ENCODE data around the gene NGRN. TPM values are rescaled to one million over a fixed set of nuclear protein-coding genes. Genes with fewer than 3 reads are reported as not detected.

Gene NGRN
- total RNA-seq, 3 donors from 2014 or later = 41.7 to 111 (median 54.1) TPM

- intact Hi-C loops (cut with DNase I, micrococcal nuclease) = no loop called here
- H3K36me3 ChIP-seq (ENCODE audit: low read depth) = peaks cover 16% of the 10 kb centered on the region
- no peak for TF ChIP-seq CTCF (IDR thresholded peaks at IDR 0.05)
- no peaks in the 10 kb centered on the region for H3K9me3 ChIP-seq
- DNase-seq (peak in 1 of 3 donors; percentile 7), ATAC-seq (no peak)
- no peaks in the 10 kb centered on the region for H3K4me1 ChIP-seq (ENCODE audit: low read depth)
- no peak overlapping the region for H3K4me3 ChIP-seq
These were observed 42.9 kb upstream of the NGRN start for GRCh38 chr15:90222547-90222946.

- peak in 1 of 3 donors; percentile 43 for DNase-seq
- Histone ChIP-seq H3K4me3 (no peak overlapping the region), H3K9me3 (no peaks in the 10 kb centered on the region), H3K36me3 (ENCODE audit: low read depth) (peaks cover 9% of the 10 kb centered on the region), H3K4me1 (ENCODE audit: low read depth) (no peaks in the 10 kb centered on the region)
- intact Hi-C loops (cut with DNase I, micrococcal nuclease) = no loop called here
- TF ChIP-seq CTCF (IDR thresholded peaks at IDR 0.05) = no peak
- ATAC-seq = no peak
These were observed 41.9 kb upstream of the NGRN start for GRCh38 chr15:90223441-90224165.

- no peak overlapping the region for H3K4me3 ChIP-seq
- no peaks in the 10 kb centered on the region for H3K9me3 ChIP-seq
- TF ChIP-seq CTCF (IDR thresholded peaks at IDR 0.05) = no peak
- intact Hi-C loops (cut with DNase I, micrococcal nuclease) = loop anchor here in 1 of 2 donors (5.0 kb wide), 1 partner anchor 78 kb away; no protein-coding TSS in a partner anchor
- H3K36me3 ChIP-seq (ENCODE audit: low read depth) = peaks cover 9% of the 10 kb centered on the region
- ATAC-seq (no peak), DNase-seq (peak in 1 of 3 donors; percentile 36)
- peaks cover 6% of the 10 kb centered on the region for H3K4me1 ChIP-seq (ENCODE audit: low read depth)
These were observed 40.4 kb upstream of the NGRN start for GRCh38 chr15:90225047-90225446.

- intact Hi-C loops (cut with DNase I, micrococcal nuclease) = loop anchor here in 1 of 2 donors (5.0 kb wide), 1 partner anchor 78 kb away; no protein-coding TSS in a partner anchor
- Histone ChIP-seq H3K36me3 (ENCODE audit: low read depth) (peaks cover 12% of the 10 kb centered on the region), H3K4me1 (ENCODE audit: low read depth) (peaks cover 13% of the 10 kb centered on the region), H3K9me3 (no peaks in the 10 kb centered on the region), H3K4me3 (no peak overlapping the region)
- TF ChIP-seq CTCF (IDR thresholded peaks at IDR 0.05) = no peak
- no peak for ATAC-seq
- peak in 1 of 3 donors; percentile 50 for DNase-seq
These were observed 39.8 kb upstream of the NGRN start for GRCh38 chr15:90225504-90226234.

- ATAC-seq (no peak), DNase-seq (peak in 1 of 3 donors; percentile 33)
- no peaks in the 10 kb centered on the region for H3K9me3 ChIP-seq
- intact Hi-C loops (cut with DNase I, micrococcal nuclease) = loop anchor here in 1 of 2 donors (5.0 kb wide), 1 partner anchor 80 kb away; no protein-coding TSS in a partner anchor
- no peak for TF ChIP-seq CTCF (IDR thresholded peaks at IDR 0.05)
- H3K36me3 ChIP-seq (ENCODE audit: low read depth) = peaks cover 12% of the 10 kb centered on the region
- peaks cover 29% of the 10 kb centered on the region for H3K4me1 ChIP-seq (ENCODE audit: low read depth)
- H3K4me3 ChIP-seq = no peak overlapping the region
These were observed 38.1 kb upstream of the NGRN start for GRCh38 chr15:90227336-90227735.

All from mucosa of descending colon (tissue), 3 donors.